GM19023 (cell line): ENCODE results near the gene HPS1.

ENCODE experiments used
- ATAC-seq: cut with Tn5 transposase; IDR thresholded peaks from one replicate; pipeline ENCODE4 v1.9.1; 2021; ENCODE audit warnings: mild to moderate bottlenecking, moderate library complexity; ENCODE audit not compliant: unreplicated experiment

HPS1 gene

DNA sequence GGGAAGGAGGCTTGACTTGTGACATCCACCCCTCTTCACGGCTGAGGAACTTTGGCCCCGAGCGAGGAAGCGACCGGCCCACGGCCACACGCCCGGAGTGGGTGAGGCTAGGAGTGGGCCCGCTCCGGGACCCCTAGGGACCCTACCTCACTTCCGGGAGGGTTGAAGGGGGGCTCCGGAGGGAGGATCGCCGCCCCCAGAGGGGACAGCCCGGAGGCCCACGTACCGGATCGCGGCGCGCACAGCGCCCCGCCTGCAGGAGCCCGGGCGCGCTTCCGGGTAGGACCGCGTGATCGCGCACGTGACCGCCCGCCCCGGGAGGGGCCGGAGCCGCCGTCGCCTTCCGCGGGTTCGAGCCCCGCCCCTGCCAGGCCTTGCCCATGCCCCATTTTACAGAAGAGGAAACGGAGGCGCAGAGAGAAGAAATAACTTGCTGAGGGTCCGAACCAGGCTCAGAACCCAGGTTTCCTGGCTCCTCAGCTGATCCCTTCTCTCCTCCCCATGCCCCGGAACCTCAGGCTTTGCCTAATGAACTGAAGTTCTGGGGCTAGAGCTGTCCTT lies at the start of gene HPS1:
Gene HPS1 (minus strand): TSS at position 275 of the 561 bp plus-strand sequence. CDS start 3,695 bp downstream, outside the sequence.
- ATAC-seq, result peak; percentile 90

DNA sequence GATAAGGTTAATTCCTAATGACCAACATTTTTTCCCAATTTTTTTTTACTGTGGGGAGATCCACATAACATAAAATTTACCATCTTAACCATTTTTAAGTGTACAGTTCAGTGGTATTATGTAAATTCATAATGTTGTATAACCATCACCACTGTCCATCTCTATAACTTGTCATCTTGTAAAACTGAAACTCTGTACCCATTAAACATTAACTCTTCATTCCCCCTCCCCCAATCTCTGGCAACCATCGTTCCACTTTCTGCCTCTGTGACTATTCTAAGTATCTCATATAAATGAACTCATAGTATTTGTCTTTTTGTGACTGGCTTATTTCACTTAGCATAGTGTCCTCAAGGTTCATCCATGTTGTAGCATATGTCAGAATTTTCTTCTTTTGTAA lies 46.0 kb upstream of the HPS1 start:
- no peak for ATAC-seq

DNA sequence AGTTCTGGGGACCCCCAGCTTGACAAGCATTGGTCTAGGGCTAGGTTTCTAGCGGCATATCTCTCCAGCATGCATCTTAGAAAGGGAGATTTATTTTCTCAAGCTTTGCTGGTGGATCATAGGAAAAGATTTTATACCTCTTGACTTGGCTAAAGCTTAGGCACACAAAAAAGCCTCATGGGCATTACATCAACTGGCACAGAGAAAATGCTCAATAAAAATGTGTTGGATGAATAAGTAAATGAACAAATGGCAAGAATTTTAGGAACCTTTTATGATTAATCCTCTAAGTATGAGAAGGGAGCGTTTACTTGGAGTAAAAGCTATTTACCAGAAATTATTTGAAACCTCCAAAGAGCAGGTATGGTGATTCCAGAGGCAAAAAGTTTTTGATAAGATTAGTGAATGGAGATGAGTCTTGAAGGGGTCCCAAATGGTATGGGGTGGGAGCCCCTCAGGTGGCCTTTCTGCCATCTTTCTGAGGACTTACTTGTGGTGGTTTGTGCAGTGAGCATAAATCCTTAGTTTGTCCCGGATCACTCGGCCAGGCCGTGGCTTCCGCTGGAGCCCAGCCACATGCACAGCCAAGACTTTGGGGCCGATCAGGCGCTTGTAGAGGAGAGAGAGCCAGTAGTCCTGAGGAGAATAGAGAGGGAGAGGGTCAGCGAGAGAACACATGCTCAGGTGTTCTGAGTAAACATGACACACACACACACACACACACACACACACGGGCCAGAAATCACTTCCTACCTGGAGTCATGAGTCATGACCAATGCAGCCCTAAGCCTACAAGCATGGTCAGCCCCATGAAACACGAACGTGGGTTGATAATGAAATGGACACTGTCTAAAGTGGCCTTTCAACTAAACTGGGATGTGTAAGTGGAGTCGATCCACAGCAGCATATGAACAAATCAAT lies 43.1 kb upstream of the HPS1 start:
- no peak for ATAC-seq

DNA sequence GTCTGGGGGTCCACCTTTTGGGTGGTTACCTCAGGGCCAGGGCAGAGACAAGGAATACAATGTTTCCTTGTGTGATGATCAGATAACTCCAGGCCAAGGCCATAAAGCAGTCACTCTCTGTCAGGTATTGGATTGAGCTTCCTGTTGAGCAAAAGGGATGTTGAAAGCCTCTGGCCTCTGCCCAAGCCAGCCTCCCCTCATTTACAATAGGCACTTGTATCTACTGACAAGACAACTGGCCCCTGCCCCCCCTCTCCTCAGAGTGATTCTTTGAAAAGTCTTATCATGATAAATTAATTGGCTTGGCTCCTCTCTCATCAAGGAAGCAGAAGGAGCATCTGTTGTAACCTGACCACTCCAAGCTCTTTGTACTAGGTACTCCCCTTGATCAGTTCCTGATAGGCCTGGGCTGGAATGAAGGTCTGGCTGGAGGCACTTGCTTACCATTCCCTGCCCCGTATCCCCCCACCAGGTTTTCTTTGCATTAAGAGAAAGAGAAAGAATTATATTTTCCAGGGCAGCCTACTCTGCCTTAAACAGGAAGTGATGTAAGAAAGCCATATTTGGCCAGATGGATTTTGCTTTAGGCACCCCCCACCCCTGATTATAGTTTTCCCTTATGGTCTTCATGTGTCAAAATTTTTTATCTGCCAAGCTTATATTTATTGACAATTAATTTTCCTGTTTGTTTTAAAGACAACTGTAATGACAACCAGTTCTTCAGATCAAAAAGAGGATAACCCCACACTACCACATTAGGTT lies 42.1 kb upstream of the HPS1 start:
- ATAC-seq, result no peak

DNA sequence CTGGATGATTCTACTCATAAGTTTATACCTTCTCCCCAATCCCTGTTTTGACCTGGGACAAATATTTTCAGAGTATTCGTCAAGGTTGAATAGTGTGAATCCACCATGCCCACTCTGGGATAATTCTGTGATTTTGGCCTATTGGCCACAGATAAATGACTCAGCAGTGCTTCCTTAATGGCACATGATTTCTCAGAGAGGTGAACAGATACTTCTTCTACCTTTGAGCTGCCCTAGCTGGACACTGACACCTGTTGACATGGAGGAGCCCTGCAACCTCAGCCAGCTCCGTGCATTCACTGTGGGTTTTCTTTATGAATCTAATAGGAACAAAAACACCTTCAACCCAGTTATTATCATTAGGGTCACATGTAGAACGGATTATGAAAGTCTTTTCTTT lies 40.9 kb upstream of the HPS1 start:
- ATAC-seq, result no peak

DNA sequence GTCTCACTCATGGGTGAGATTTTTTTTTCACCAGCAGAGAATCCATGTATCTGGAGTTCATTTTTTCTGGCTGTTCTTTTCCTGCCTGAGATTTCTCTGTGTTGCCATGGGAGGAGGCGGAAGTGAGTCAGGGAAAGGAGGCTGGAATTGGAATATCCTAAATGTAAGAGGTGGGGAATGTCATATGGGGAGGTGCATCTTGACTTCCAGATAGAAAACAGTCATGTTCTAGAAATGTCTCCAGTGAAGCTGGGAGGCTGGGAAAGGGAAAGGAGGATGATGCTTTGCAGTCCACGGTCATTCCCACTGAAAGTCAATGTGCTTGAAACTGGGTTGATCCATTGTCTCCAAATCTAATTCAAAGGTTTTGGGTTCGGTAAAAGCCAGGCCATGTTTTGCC lies 39.7 kb upstream of the HPS1 start:
- ATAC-seq, result no peak

DNA sequence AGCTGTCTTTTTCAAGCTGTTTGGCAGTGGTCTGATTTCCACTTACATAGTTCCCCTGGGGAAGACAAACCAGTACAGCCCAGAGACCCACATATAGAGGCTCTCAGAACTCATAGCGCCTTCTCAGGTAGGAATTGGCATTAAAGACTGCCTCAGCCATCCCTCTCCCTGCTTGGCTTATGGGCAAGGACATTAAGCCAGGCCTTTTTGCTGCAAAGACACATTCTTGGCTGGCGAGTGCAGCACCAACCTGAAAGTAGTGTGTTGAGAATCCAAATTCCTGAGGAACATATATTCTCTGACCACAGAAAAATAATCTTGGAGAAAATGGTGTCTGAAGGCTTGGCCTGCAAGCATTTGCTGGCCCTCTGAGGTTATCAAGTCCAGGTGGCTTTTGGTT lies 39.2 kb upstream of the HPS1 start:
- no peak for ATAC-seq

DNA sequence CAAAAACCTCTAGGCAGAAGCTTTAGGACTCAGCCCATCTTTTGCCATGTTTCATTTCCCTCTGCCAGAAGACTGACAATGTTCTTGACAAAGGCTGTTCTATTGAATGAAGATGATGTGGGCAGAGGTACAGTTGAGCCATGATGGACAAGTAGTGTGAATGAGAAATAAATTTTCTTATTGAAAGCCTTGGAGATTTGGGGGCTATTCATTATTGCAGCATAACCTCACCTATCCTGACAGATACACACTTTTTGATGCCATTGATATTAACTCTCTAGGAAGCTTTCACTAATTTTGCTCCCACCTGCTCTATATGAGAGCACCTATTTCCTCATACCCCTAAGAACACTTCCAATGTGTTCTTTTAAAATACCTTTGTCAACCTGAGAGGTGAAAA lies 36.9 kb upstream of the HPS1 start:
- ATAC-seq, result no peak

DNA sequence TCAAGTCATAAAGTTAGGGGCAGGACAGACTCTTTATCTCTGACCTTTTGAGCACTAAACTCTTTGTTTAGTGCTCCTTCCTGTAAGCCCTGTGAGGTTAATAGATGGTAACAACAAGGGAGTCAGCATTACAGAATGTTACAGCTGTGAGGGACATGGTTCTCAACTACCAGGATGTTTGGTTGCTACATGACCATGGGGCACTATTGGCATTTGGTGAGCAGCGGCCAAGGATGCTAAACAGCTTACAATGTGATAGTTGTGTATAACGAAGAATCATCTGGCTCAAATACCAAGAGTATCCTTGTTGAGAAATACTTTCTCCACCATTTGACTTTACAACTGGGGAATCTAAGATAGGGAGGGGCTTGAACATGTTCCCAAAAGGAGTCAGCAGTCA lies 35.4 kb upstream of the HPS1 start:
- no peak for ATAC-seq

DNA sequence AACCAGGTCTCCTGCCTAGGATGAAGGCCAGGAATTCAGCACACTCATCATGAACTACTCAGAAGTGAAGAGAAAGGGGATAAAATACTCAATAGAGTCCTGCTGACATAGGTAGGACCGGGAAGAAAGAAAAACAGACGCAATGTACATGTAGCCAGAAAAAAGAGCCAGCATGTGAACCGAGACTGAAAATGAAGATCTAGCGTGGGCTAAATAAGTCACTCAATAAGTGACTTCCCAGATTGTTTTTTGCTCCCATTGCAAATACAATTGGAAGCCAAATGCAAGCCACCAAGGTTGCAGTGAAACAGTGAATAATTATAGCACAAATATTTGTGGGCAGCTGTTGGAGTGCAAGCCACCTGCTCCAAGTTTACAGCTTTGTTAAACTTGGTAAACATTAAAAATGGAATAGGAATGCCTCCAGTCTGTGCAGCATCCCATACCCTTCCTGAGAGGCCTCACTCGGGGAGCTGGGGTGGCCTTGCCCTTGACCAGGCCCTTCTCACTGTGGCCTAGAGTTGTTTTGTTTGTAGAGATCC lies 34.7 kb upstream of the HPS1 start:
- ATAC-seq, result no peak

DNA sequence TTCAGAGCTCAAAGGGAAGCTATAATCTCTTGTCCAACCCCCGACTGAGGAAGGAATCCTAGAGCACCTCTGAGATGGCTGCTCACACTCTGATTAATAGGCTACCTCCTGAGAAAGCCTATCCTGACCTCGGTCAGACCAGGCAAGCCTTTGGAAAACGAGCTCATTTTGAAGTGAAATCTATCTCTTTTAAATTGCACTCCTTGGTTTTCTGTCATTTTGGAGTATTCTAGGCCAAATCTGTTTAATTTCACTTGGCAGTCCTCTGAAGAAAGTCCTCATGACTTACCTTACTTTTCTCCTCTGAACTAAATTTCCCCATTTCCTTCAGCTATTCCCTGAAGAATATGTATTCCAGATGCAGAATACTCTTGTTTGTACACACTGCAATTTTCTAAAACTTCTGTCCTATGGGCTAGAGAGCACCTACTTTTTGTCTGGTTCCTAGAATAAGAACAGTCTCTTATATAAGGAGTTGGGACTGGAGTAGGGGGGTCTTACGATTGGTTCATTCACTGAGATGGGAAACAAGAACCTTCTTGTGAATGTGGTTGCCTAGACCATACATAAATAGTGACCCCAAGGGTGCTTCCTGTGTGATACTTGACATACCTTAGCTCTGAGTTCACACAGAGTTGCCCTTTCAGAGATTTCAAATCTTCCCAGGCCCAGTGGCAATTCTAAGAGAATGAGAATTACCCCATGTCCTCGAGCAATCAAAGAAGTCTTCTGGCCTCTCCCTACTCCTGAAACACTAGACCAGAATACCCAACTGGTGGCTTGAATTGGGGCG lies 31.9 kb upstream of the HPS1 start:
- no peak for ATAC-seq

DNA sequence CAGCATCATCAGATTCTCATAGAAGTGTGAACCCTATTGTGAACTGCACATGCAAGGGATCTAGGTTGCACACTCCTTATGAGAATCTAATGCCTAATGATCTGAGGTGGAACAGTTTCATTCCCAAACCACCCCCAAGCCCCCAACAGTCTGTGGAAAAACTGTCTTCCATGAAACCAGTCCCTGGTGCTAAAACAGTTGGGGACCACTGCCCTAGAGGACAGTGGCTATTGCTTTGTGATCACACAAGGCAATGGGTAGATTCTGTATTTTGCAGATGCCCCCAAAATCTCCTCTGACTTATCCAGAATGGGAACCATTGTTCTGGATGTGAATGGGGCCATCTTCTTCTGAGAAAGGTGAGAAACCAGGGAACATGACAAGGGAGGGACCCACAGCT lies 31.1 kb upstream of the HPS1 start:
- no peak for ATAC-seq

DNA sequence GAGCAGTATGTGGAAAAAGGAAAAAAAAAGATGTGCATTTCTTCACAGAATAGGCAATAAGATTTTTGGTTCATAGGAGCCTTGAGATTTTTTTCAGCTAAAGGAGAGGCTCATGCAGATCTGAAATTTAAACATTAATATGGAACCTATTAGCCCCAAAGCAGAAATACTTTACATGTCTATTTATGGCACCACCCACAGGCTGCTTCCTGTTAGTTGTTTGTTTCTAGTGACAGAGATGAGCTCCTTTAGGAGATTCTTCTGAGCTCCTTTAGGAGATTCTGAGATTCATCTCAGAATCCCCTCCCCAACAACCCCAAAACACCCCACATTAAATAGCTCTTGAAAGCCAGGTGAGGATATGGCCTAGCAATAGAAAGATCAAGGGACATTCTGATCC lies 27.9 kb upstream of the HPS1 start:
- no peak for ATAC-seq

DNA sequence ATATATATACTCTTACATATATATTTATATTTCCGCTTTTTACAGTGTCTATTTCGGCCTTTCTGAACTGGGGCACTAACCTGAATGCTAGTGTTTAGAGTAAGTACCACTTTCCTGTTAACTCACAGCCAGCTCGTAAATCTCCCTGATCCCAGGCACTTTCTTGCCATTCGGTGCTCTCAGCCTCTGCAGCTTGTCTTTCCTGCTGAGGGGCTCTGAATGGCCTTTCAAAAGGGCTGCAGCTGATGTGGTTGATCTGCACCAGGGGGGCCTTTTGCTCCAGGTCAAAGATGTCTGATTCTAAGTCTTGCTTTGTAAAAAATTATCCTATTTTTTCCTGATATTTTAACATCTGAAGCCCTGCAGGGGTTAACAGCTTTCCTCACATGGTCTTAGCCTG lies 25.5 kb upstream of the HPS1 start:
- ATAC-seq, result no peak

DNA sequence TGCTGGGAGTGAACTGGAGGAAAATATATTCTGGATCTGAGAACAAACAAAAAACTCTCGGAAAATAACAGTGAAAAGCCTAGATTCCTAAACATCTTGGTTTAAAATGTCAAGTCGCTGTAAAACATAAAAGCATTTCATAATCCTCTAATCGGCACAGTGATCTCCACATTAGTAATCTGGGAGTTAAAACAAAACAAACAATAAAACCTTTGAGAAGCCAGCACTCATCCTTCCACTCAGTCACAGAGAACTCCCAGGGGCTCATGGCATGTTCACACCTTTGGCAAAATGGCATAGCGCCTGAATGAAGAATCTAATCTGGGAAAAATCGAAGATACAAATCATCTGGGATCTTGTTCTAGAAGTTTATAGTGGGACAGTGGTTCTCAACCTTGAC lies 24.1 kb upstream of the HPS1 start:
- ATAC-seq, result no peak

DNA sequence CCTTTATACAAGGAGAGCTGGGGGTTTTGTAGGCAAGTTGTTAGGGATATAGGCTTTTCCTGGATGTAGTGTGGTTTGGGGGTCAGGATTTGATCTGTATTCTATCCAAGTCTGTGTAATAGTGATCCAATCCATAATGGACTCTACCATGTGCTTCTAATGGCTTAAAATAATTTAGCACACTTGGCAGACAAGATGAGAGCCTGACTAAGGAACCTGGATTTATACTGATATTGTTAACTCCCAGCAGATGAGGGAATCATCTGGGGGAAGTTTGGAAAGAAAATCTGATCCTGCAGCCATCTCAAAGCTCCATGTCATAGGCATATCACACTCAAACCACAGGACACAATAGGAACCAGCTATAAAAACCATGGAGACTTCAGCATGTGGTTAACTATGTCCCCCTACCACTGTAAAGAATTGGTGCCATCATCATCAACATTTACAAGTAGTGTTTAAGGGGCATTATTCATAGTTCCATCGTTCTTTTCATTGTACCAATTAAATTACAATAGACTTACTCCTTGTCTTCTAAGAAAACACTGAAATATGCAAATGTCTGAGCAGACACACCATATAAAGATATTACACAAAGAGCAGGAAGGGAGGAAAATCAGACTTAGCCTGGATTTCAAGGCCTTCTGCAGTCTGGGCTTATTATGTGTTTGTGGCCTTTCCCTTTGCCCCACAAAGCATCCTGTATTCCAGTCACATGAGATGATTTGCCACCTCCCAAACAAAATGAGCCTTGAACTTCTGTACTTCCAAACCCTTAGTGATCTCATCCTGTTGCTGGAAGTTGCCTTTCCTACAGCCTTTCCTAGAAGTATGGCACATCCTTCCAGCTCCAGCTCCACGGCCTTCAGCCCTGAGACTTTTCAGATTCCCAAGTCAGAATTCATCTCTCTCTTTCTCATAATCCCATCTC lies 22.5 kb upstream of the HPS1 start:
- ATAC-seq, result no peak

DNA sequence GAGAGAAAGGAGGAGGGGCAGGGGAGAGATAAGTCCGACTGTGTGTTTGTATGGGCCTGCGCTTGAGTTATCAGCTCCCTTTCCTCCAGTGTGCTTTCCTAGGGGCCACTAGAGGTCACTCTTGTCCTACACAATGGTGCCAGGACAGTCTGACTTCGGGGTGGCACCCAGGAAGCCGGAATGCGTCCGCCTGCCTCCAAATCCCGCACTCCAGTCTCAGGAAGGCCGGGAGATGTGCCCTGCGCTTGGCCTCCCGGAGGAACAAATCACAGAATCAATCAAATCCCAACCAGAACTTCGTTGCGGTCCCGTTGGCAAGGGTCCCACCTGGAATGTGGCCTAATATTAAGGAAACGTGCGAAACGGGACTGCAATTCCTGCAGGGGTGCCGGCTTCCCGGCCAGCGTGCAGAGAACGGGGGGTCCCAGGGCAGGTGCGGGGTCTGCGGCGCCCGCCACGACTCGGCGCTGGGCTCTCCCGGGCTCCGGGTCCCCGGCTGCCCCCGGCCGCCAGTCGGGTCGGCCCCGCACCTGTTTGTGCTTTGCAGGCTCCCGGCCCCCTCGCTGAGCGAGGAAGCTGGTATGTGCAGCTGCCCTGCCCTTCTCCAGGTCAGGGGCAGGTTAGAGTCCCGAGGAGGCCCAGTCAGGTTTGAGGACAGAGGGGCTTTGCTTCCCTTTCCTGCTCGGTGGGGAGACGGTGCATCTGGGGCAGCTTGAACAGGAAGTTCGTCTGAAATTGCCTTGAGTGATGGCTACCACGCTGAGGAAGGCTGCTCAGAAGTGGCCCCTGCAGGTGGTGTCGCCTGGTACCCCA lies 21.0 kb upstream of the HPS1 start:
- peak; percentile 93 for ATAC-seq

DNA sequence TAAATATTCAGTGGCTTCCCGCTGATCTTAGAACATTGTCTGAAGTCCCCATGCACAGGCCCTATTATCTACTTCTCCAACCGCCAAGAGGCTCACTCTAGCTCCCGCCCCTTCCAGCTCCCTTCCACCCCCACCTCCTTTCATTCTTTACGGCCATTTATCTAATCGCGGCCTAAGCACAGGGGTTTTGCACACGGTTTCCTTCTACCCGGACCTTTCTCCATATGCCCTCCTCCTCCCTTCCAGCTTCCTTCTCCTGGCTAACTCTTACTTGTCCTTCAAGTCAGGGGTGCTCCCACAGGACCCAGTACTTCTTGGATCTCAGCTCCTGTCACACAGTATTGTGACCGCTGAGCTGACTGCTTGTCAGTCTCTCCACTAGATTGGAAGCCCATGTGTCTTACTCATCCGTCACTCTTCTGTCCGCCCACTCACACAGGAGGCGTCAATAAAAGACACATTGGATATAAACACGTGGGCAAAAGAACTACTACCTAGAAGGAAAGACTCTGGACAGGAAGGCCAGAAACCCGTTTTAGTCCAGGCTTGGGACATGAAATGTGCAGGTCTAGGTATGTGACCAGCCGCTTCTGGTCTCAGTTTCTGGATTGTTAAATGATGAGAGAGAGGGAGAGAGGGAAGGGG lies 20.2 kb upstream of the HPS1 start:
- no peak for ATAC-seq
